GM19043 (cell line): ENCODE measurements around the gene PRR16.

ENCODE experiments used
- ATAC-seq: cut with Tn5 transposase; IDR thresholded peaks from one replicate; pipeline ENCODE4 v1.9.1; 2021; ENCODE audit warnings: low read depth; ENCODE audit not compliant: unreplicated experiment

The PRR16 gene

DNA sequence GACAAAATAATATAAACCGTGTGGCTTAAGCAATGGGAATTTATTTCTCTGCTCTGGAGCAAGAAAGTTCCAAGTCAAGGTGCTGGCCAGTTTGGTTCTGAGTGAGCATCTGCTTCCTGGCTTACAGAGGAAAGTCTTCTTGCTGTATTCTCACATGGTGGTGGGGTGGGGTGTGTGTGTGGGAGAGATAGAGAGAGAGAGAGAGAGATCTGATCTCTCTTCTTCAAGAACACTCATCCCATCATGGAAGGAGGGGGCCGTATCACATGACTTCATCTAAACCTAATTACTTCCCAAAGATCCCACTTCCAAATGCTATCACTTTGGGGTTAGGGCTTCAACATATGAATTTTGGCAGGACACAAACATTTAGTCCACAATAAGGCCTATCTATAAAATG, 91.2 kb downstream of the PRR16 start:
- no peak for ATAC-seq

DNA sequence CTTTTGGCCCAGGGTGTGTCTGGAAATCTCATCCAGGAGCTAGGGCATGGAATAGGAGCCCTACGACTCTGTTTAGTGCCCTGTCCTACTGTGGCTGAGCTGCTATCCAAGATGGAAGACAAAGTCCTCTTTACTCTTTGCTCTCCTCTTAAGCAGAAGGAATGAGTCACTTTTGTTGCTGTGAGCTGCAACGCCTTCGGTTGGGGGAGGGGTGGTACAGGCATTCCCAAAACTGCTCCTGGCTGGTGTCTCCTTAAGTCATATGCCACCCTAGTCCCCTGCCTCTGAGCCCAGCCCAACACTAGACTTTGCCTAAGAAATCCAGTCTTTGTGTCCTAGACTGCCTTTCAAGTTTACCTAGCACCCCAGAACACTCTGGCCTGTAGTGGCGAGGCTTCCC, 99.9 kb downstream of the PRR16 start:
- ATAC-seq: no peak

DNA sequence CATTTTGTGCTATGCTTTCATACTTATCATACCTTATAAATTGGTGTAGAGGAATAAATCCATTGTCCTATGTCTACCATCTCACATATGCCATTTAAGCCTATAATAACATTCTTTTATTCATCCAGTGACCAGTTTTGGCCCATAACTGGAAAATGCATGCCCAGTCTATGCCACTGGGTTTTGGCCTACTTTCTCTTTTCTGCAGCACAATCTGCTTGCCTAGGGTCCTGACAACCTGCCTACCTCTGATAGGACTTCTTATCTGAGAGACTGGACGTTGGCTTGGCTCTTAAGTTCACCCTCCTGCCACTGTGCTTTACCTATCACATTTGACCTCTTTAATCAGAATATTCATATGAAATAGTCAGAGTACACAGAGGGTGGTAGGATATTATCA, 103.0 kb downstream of the PRR16 start:
- ATAC-seq: no peak

DNA sequence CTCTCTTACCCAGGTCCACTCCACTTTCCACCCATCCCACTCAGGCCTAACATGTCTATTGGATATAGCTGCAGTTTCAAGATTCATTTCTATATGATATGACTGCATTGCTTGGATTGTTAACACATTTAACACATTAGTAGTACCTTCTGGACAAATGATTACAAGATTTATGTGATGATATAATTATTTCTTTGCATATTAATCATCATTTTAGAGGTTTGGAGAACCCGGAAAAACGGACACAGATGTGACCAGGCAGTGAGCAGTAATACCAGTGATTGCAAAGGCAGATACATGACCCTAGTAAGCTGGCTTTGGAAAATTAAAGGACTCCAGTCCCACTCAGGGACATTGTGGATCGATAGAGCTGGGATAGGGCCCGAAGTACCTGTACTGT, 103.8 kb downstream of the PRR16 start:
- no peak for ATAC-seq

DNA sequence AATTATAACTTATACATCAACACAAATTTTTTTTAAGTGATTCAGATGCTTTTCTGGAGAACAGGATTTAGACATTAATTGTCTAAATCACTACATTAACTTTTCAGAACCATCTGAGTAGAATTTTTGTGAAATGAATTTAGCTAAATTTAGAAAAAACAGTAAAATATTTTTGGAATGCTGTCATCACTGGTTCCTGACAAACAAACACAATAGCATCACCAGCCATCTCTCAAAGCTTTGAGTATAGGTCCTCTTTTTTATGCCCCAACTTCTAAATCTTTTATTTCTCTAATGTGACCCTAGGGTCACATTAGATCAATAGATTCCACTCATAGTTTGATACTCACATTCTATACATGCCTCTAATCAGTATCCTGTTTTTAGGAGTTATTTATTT, 104.6 kb downstream of the PRR16 start:
- no peak for ATAC-seq

DNA sequence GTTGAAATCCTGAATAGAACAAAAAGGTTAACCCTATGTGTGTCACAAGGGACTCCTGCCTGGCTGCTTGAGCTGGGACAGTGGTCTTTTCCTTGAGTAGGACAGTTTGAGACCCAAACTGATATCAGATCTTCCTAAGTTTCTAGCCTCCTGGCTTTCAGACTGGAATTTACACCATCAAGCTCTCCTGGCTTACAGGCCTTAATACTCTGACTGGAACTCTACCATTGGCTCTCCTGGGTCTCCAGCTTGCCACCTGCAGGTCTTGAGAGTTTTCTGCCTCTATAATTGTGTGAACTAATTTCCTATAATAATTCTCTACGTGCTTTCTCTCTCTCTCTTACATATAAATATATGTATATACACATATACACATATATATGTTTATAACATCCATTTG, 112.5 kb downstream of the PRR16 start:
- ATAC-seq: no peak

DNA sequence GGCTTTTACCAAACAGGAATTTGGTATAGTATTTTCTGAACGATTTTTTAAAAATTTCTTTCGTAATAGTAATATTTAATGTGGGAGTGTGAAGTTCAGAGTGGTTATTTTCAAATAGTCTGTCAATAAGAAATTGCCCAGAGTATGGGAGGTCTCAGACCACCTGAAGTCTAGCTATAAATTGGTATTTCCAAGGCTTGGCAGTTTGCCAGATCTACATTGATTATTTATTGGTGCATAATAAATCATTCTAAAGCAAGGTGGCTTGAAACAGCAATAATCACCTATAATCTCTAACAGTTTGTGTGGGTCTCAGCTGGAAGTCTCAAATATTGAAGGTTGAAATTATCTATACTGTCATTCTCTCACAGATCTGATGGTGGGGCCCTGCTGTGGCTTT, 118.5 kb downstream of the PRR16 start:
- no peak for ATAC-seq

DNA sequence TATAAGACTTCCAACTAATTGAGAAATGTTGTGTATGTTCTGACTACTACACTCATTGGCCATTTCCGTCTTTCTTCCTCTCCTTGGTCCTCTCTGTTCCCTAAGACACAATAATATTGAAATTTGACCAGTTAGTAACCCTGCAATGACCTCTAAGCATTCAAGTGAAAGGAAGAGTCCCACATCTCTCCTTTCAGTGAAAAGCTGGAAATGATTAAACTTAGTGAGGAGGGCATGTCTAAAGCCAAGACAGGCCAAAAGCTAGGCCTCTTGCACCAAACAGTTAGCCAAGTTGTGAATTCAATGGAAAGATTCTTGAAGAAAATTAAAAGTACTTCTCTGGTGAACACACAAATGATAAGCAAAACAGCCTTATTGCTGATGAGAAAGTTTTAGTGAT, 122.5 kb downstream of the PRR16 start:
- ATAC-seq: no peak

DNA sequence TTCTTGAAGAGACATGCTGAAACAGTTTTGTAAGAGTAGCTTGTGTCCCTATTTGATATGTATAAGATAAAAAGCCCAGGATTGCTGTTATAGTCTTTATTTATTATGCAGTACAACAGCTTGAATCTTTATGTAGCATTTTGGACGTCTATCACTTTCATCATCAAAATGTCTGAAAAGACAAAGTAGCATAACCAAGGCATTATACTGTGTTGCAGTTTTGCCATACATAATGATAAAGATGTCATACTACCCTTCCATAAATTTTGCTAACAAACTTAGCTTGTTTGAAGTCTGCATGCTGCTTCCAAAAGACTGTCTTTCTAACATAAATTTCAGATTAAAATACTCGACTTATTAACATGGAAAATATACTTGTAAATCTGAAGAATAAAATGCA, 127.8 kb downstream of the PRR16 start:
- no peak for ATAC-seq

DNA sequence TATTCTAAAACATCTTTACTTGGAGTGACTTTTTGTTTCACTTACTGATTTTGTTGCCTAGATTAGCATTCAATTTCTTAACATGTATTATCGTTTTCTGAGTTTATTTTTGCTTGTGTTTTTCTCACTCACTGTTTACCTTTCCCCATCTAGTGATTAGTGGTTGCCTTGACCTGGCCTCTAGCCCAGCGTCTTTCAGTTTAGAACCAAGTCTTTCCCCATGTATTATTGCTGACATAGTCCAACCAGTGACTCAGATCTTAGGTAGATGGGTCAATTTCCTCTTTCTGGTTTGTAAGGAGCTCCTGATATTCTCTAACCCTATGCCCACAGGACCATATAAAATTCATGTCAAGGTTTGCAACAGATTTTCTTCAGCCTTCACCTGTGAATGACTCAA, 135.5 kb downstream of the PRR16 start:
- no peak for ATAC-seq

DNA sequence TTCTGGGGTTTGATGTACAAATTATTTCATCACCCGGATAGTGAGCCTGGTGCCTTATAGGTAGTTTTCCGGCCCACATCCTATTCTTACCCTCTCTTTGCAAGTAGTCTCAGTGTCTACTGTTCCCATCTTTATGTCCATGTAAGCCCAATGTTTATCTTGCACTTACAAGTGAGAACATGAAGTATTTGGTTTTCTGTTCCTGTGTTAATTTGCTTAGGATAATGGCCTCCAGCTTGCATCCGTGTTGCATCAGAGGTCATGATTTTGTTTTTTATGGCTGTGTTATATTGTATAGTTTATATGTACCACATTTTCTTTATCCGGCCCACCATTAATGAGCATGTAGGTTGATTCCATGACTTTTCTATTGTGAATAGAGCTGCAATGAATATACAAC, 136.5 kb downstream of the PRR16 start:
- no peak for ATAC-seq

DNA sequence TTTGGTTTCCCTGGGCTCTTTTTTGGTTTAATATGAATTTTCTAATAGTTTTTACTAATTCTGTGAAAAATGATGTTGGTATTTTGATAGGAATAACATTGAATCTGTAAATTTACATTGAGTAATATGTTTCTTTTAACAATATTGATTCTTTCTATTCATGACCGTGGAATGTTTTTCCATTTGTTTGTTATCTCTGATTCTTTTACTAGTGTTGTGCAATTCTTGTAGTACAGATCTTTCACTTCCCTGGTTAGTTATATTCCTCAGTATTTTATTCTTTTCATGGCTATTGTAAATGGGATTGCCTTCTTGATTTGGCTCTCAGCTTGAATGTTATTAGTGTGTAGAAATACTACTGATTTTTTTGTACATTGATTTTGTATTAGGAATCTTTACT, 137.9 kb downstream of the PRR16 start:
- ATAC-seq: no peak

DNA sequence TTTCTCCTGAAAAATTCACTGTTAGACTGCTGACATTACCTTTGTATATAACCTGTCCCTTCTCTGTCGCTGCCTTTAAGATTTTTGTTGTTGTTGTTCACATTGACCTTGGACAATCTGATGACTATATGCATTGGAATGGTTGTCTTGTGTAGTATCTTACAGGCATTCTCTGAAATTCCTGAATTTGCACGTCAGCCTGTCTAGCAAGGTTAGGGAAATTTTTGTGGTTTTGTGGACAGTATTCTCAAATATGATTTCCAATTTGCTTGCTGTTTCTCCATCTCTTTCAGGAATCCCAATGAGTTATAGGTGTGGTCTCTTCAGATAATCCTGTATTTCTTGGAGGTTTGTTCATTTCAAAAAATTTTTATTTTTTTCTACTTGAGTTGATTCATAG, 140.8 kb downstream of the PRR16 start:
- ATAC-seq: no peak

DNA sequence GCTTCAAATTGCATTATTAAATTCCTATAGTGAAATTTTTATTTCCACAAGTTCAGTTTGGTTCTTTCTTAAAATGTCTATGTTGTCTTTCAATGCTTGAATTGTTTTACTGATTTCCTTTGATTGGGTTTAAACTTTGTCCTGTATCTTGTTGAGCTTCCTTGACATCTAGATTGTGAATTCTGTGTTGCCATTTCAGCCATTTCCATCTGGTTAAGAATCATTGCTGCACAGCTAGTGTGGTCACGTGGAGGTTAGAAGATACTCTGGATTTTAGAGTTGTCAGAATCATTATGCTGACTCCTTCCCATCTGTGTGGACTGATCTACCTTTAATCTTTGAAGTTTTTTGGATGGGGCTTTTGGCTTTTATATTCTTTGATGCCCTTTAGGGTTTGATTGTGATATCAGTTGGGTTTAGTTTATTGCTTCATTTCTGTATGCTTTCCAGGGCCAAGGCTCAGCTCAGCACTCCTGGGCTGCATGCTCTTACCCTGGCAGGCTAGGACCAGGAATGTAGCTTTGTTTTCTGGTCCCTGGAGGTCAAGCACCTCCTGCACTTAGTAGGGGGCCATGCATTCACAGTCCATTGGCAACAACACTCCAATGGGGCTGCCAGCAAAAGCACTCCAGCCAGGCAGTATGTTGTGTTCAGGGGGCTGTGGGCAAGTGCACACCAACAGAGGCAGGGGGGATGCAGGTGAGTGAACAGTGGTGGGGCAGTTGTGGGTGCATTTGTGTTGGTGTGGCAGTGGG, 141.4 kb downstream of the PRR16 start:
- ATAC-seq: no peak

DNA sequence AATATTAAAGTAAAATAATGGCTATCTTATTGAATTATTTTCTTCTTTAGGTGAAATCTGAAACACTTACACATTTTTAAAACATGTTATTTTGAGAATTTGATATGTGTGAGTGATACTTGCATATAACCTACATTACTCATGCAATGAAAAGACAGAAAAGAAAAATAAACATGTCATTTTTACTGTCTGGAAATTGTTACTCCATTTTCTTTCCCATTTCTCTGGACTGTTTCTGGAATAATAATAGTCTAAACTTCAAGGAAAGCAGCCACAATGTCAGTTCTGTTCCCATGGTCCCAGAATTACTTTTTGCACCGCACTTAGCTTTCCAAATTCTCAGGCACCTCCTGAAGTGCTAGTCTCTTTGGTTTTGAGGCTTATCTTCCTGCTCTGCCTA, 145.5 kb downstream of the PRR16 start:
- no peak for ATAC-seq

DNA sequence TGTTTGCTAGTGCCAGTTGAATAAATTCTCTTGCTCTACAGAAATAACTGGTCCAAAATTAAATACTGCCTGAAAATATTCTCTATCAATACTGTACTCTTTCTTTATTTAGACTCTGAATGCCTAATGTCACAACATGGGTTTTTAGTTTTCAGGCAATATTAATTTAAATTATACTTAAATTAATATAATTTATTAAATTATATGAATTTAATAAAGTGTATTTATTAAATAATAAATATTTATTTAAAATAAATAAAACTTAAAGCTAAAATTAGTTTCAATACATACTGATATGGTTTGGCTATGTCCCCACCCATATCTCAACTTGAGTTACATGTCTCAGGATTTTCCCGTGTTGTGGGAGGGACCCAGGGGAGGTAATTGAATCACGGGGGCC, 146.0 kb downstream of the PRR16 start:
- ATAC-seq: no peak

DNA sequence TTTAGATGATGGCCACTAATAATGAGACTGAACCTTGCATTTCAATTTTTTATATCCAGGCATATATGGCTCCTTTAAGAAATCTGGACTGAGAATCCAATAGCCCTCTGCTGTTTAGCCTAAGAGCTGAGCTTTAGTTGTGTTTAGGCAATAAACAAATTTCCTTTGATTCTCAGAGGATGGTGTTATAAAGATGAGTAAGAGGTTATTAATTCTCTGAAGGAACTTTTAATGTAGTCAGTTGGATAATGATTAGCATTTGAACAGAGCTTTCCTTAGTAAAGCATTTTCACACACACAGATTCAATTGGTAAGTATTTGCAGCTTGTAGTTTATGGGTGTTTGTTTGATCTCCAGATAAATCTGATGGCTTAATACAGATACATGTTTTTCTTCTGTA, 149.6 kb downstream of the PRR16 start:
- no peak for ATAC-seq

DNA sequence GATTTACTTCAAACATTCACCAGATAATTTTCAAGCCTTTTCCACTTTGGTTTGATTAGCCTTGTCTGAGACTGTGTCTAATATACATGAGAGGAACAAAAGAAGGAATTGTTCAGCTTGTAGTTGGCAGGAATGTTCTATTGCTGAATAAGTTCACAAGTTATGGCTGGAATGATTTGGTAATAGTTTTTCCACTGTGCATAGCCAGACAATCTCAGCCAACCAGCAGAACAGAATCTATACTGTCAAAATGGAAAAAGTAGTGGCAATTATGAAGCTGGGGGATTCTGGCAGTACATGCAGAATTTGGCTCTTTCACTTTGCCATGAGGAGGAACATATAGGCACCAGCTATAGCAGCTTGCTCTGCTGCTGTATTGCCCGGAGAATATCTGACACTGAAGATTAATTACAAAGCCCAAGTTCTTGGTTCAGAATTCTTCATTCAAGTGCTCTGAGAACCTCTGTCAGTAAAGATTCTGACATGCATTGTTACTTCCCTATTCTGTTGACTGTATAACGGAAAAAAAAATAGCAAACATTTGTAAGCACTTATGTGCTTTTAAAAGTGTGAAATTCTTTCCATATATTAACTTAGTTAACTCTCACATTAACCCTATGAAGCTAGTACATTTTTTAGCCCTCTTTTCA, 150.6 kb downstream of the PRR16 start:
- ATAC-seq: no peak

DNA sequence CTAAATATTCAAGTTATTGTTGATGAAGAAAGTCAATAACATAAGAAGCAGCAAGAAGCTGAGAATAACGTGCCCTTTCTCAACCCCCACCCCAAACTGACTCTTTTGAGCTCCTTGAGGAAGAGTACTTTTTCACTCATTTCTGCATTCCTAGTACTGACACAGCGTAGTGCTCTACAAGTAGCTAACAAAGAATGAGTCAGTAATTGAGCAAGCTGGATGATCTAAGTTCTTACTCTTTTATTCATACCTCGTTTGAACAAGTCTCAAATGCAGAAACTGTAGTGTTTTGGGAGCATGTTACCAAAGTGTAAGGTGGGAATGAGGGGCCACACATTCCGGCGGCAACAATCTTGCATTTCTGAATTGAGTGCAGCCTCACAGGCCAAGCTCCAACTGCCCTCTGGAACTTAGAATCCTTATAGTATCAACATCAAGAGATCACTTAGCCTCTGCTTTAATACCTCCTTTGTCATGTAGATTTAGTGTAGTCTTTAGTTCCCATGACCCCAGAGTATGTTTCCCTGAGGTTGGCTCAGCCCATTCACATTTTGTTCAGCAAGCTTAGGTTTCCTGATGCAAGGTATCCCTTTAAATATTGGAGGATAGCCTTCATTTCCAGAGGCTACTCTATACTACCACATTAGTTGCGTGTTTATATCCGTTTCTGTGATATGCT, 152.0 kb downstream of the PRR16 start:
- ATAC-seq: no peak

DNA sequence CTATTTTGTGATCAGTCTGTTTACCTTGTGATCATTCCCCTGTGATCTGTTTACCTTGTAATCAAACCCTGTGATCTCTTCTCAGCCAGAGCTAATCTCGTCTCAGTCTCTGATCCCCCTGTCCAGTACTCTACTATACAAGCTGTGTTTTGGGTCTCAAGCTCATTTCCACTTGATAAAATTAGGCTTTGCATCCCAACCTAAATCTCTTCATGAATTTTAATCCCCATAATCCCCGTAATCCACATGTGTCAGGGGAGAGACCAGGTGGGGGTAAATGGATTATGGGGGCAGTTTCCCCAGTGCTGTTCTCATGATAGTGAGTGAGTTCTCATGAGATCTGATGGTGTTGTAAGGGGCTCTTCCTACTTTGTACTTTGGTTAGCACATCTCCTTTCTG, 157.2 kb downstream of the PRR16 start:
- ATAC-seq: no peak

DNA sequence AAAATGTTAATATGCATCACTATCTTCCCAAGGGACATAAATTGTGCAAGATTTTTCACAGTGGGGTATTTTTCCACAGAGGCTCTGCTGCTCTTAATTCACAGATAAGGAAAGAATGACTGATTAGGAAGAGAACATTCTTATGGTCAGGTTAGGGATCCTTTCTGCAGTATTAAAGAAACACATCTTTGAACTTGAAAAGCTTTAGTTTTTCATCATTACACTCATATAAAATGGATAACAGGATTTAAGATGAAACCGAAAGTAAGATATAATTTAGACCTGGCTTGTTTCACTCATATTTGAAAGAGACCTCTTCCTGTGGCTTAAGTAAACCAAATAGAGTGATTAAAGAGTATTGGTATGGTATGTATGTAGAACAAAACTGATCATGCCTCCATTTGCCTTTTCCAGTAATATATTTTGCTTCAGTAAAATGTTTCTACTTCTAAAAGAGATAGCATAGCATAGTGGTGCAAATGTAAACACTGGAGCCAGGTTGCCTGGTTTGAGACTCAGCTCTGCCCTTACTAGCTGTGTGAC, 160.0 kb downstream of the PRR16 start:
- ATAC-seq: no peak

DNA sequence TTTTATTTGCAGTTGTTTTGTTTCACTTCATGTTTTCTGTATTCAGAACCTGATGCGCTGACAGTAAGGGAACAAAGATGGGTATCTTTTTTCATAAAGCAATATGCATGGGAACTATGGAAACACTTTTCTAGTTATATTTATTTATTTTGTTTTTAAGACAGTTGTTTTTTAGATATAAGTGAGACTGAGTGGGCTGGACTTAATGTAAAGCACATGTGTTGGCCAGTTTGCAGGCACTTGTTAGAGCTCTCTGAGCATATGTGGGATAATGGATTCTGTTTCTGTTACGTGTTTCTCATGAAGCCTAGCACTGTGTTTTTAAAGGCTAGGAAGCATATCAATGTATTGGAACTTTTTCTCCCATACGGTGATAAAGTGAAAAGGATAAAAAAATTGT, 164.1 kb downstream of the PRR16 start:
- no peak for ATAC-seq
